Heart left ventricle (tissue), 16 donors: ENCODE results near the gene MYH11. TPM values are rescaled to one million over a fixed set of nuclear protein-coding genes. Genes with fewer than 3 reads are reported as not detected.
A peak's percentile ranks its signal among the peaks of the same experiment; 100 is the strongest.

Experiments used
- ATAC-seq, 4 donors: fragments of 200-7000 bp; cut with Tn5 transposase; one replicate each; pipeline ENCODE4 v1.9.1; 2020 to 2022; ENCODE audit warnings: moderate library complexity in 4 of 4, mild to moderate bottlenecking in 3 of 4, moderate number of reproducible peaks in 1 of 4
- DNase-seq, 5 donors: peaks; one replicate each; pipeline ENCODE4 v3.0.0-alpha.2; 2020
- H3K27ac ChIP-seq, 12 donors: fragments of 200-600 bp; sonication (generic) in 4 of 12; one replicate each; pipeline versions ENCODE4 v1.5.0 to v1.8.0; 2016 to 2022; ENCODE audit warnings: mild to moderate bottlenecking in 2 of 12
- H3K27me3 ChIP-seq, 9 donors: fragments of 200-600 bp; sonication (generic) in 2 of 9; one replicate each; pipeline versions ENCODE4 v1.5.1 to v1.8.0; 2016 to 2022; ENCODE audit warnings: mild to moderate bottlenecking in 3 of 9
- H3K36me3 ChIP-seq, 9 donors: fragments of 200-600 bp; sonication (generic) in 2 of 9; one replicate each; pipeline versions ENCODE4 v1.5.0 to v1.8.0; 2018 to 2022; ENCODE audit warnings: mild to moderate bottlenecking in 2 of 9
- H3K4me1 ChIP-seq, 12 donors: fragments of 200-600 bp; sonication (generic) in 4 of 12; one replicate each; pipeline versions ENCODE4 v1.5.0 to v1.8.0; 2016 to 2022; ENCODE audit warnings: mild to moderate bottlenecking in 3 of 12
- H3K4me3 ChIP-seq, 12 donors: fragments of 200-600 bp; sonication (generic) in 4 of 12; one replicate each; pipeline versions ENCODE4 v1.5.0 to v1.8.0; 2017 to 2022; ENCODE audit warnings: mild to moderate bottlenecking in 9 of 12, moderate library complexity in 4 of 12
- H3K9me3 ChIP-seq, 12 donors: fragments of 200-600 bp; sonication (generic) in 4 of 12; one replicate each; pipeline versions ENCODE4 v1.5.0 to v1.8.0; 2016 to 2022; ENCODE audit warnings: mild to moderate bottlenecking in 1 of 12
- POLR2A ChIP-seq, 2 donors: fragments of 450-650 bp; IDR thresholded peaks; one replicate each; pipeline ENCODE4 v1.6.1; 2017; ENCODE audit warnings: antibody characterized with exemption in 2 of 2, mild to moderate bottlenecking in 2 of 2, moderate library complexity in 2 of 2
- WGBS, 4 donors: extraction: QIAGEN DNeasy Blood & Tissue Kit in 2 of 4; methylation state at CpG; one replicate each; pipeline versions ENCODE4 v1.1.5 to v1.1.7; 2013 to 2018; 5-methylcytosine and 5-hydroxymethylcytosine counted together
- intact Hi-C, 10 donors: fragments of 100-400 bp; cut with DNase I; formaldehyde crosslinking; loops; one replicate each; pipeline versions ENCODE4 v1.11.1 to v1.14.2; 2022
- long read RNA-seq, 3 donors: library from polyadenylated mRNA; unstranded; transcript quantifications; one replicate each; pipeline ENCODE4 v2.0.0, GENCODE V29; 2020 to 2021
- polyA plus RNA-seq, 2 donors: library from polyadenylated mRNA; stranded (reverse); fragments of 200-250 nt; gene quantifications; one replicate each; pipeline ENCODE4 v1.2.3, GENCODE V29; 2013
- total RNA-seq, 9 donors: library from RNA; depleted of rRNA in 2 of 9; stranded (reverse); fragments of >200 nt in 2 of 9; fragmentation: NEBNext Ultra II Directional in 3 of 9; extraction: Animal tissue kit (Norgen Biotek cat#: 25700) in 3 of 9; gene quantifications; one replicate each; pipeline versions ENCODE4 v1.1.0 to v1.2.4, GENCODE V29; 2016 to 2023
- TF ChIP-seq, protein P1 (sequence below), 12 donors: fragments of 200-600 bp; sonication (generic) in 4 of 12; IDR thresholded peaks; one replicate each; pipeline versions ENCODE4 v1.5.0 to v1.8.0; 2018 to 2022; ENCODE audit warnings: antibody characterized with exemption in 12 of 12, mild to moderate bottlenecking in 5 of 12
- donor health status: ischemic (EF 13 %, LVEDD 7.1; RV severe dilation, severe dysfunction).
- donor health status: healthy with polysubstance abuse.
- donor health status: DM: no; HTN: yes; CAD: no.
- donor health status: DM: no; HTN: no; CAD: no.
- donor health status: ischemic (EF 25% LVEDD 6.9; RV normal size, moderate dysfunction).
- donor health status: ischemic (EF 25% LVEDD 5.7; RV mildly dilated, moderate dysfunction).
- donor health status: healthy.
- donor health status: DM: yes; HTN: yes; CAD: no.
- donor health status: ischemic (EF 35%, LVEDD 5.7; RV mildly dilated, moderate dysfunction).
- donor health status: nonischemic (EF 11% LVEDD 7.7; RV severe dilation, severe dysfunction).
- donor health status: DM: yes; HTN: yes; CAD: no.
- donor health status: PGD.
- donor health status: ischemic (EF 29% LVEDD 5.4; RV normal size, mild dysfunction).
- donor health status: nonischemic (EF 23%, LVEDD 6.1; RV moderate dilation, normal function).

The MYH11 gene
- 10 to 100 TPM in 8 of 9 donors, 1 to 10 TPM in 1; 9.8 to 71.9 (median 26.5) TPM for total RNA-seq
- 10 to 100 TPM; 10.1 to 51.7 TPM for polyA plus RNA-seq
- long read RNA-seq, donor 1, full-length matches to known transcripts: 11 of 41 reads
- long read RNA-seq, donor 1, partial matches to known transcripts: 24 of 41 reads
- long read RNA-seq, donor 1, other reads (novel, unspliced or antisense): 6 of 41 reads
- long read RNA-seq, donor 2, full-length matches to known transcripts: 9 of 106 reads
- long read RNA-seq, donor 2, partial matches to known transcripts: 90 of 106 reads
- long read RNA-seq, donor 2, other reads (novel, unspliced or antisense): 7 of 106 reads
- long read RNA-seq, donor 3, full-length matches to known transcripts: 5 of 16 reads
- long read RNA-seq, donor 3, partial matches to known transcripts: 8 of 16 reads
- long read RNA-seq, donor 3, other reads (novel, unspliced or antisense): 3 of 16 reads

DNA sequence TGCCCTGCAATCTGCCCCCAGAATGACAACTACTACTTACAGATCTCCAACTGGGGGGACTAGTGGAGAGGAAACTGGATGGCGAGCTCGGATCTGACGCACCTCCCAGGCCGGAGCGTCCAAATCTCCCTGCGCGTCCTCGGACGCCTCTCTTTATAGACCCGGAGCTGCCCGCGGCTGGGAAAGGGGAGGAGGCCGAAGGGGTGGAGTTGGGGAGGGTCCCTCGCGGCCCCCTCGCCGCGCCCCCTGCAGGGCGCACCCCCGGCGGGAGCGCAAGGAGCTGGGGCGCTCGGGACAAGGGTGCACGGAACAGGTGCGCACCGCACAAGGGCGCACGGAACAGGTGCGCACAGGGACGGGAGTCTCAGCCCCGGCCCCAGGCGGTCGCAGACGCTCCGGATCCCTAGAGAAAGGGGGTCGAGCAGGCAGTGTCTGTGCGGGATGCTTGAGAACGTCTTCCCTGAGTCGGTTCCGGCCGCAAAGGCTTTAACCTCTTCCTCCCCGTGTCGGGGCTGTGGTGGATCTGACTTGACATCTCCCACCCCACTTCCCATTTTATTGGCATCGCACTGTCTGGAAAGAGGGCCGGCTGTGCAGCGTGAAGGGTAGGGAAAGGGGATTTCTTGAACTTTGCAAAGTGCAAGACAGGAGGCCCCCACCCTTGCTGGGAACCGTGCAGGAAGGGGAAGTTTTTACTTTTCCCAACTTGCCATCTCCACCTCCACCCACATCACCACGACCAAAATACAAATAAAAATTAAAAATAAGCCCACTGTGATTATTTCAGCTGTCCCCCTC, at the start of gene MYH11:
Gene MYH11 (minus strand): TSS at position 128 of the 798 bp plus-strand sequence. CDS start 18,776 bp downstream, outside the sequence.
- WGBS, 4 donors: 0 to 2% (median 0%) methylated on average over 40 to 49 of the region's 49 CpGs
- Histone ChIP-seq H3K4me3 (peak within 1 kb of the TSS; percentile 3 to 62 (median 48)), H3K36me3 (no peaks in the 10 kb centered on the region), H3K4me1 (peaks cover 0 to 21% (median 10%) of the 10 kb centered on the region in 12 donors), H3K9me3 (no peaks in the 10 kb centered on the region), H3K27me3 (peaks cover 0 to 41% (median 15%) of the 10 kb centered on the region in 9 donors), H3K27ac (peak within 1 kb of the TSS in 4 of 12 donors; percentile 65 to 91 (median 74))
- DNase-seq: peak in 1 of 5 donors; percentile 19
- peak in 3 of 4 donors; percentile 23 to 48 (median 39) for ATAC-seq
- intact Hi-C loops: loop anchor here in 1 of 10 donors (10.0 kb wide), 1 partner anchor 62 kb away; no protein-coding TSS in a partner anchor
- TF ChIP-seq, protein P1, sequence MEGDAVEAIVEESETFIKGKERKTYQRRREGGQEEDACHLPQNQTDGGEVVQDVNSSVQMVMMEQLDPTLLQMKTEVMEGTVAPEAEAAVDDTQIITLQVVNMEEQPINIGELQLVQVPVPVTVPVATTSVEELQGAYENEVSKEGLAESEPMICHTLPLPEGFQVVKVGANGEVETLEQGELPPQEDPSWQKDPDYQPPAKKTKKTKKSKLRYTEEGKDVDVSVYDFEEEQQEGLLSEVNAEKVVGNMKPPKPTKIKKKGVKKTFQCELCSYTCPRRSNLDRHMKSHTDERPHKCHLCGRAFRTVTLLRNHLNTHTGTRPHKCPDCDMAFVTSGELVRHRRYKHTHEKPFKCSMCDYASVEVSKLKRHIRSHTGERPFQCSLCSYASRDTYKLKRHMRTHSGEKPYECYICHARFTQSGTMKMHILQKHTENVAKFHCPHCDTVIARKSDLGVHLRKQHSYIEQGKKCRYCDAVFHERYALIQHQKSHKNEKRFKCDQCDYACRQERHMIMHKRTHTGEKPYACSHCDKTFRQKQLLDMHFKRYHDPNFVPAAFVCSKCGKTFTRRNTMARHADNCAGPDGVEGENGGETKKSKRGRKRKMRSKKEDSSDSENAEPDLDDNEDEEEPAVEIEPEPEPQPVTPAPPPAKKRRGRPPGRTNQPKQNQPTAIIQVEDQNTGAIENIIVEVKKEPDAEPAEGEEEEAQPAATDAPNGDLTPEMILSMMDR (IDR thresholded peaks at IDR 0.05): peak in 1 of 12 donors; percentile 17
- TF ChIP-seq POLR2A (IDR thresholded peaks at IDR 0.05): no peak

DNA sequence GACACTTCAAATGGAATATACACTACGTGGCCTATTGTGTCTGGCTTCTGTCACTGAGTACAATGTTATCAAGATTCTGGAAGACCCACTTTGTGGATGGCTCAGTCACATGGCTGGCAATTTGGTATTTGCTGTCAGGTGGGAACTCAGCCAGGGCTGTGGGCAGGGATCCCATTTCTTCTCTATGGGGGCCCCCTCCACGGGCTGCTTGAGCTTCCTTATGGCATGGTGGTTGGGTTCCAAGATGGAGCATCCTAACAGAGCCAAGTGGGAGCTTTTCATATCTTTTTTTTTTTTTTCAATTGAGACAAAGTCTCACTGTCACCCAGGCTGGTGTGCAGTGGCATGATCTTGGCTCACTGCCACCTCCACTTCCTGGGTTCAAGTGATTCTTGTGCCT, 49.6 kb upstream of the MYH11 start:
- H3K4me3 ChIP-seq: no peak overlapping the region
- no peak for ATAC-seq
- no peaks in the 10 kb centered on the region for H3K27me3 ChIP-seq
- no peak for DNase-seq
- TF ChIP-seq, protein P1 (IDR thresholded peaks at IDR 0.05): no peak
- no peak for TF ChIP-seq POLR2A (IDR thresholded peaks at IDR 0.05)
- no peaks in the 10 kb centered on the region for H3K4me1 ChIP-seq
- peaks cover 0 to 7% (median 0%) of the 10 kb centered on the region in 12 donors for H3K9me3 ChIP-seq
- intact Hi-C loops: no loop called here
- WGBS, 4 donors: 55 to 79% (median 66%) methylated on average over 2 of the region's 2 CpGs
- no peak overlapping the region for H3K27ac ChIP-seq
- H3K36me3 ChIP-seq: no peaks in the 10 kb centered on the region

DNA sequence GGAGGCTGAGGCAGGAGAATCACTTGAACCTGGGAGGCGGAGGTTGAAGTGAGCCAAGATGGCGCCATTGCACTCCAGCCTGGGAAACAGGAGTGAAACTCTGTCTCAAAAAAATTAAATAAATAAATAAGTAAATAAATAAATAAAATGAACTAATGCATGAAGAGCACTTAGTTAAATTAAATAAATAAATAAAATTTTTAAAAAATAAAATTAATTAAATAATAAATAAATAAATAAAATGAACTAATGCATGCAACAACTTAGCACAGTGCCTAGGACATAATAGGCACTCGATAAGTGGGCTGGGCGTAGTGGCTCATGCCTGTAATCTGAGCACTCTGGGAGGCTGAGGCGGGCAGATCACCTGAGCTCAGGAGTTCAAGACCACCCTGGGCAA, 47.1 kb upstream of the MYH11 start:
- intact Hi-C loops: no loop called here
- H3K4me1 ChIP-seq: no peaks in the 10 kb centered on the region
- WGBS, 4 donors: 92 to 98% (median 96%) methylated on average over 5 of the region's 5 CpGs
- ATAC-seq (no peak), DNase-seq (no peak)
- H3K4me3 ChIP-seq: no peak overlapping the region
- no peaks in the 10 kb centered on the region for H3K36me3 ChIP-seq
- peaks cover 0 to 7% (median 0%) of the 10 kb centered on the region in 12 donors for H3K9me3 ChIP-seq
- H3K27me3 ChIP-seq: no peaks in the 10 kb centered on the region
- TF ChIP-seq, protein P1 (IDR thresholded peaks at IDR 0.05): no peak
- TF ChIP-seq POLR2A (IDR thresholded peaks at IDR 0.05): no peak
- H3K27ac ChIP-seq: no peak overlapping the region
